ENCODE results near the gene FCRLA. TPM values are rescaled to one million over a fixed set of nuclear protein-coding genes. Genes with fewer than 3 reads are reported as not detected.
"Not testable (repeated sequence)": the region's sequence is repeated elsewhere in the genome, so short reads cannot be mapped to it uniquely, and the experiment has no call there.

Gene FCRLA, protein sequence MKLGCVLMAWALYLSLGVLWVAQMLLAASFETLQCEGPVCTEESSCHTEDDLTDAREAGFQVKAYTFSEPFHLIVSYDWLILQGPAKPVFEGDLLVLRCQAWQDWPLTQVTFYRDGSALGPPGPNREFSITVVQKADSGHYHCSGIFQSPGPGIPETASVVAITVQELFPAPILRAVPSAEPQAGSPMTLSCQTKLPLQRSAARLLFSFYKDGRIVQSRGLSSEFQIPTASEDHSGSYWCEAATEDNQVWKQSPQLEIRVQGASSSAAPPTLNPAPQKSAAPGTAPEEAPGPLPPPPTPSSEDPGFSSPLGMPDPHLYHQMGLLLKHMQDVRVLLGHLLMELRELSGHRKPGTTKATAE
- total RNA-seq: 0.30 TPM

GRCh38 chr1:161706482-161707347, at the start of gene FCRLA:
Gene FCRLA (plus strand): TSS chr1:161707229. CDS start chr1:161707265, 36 bp downstream.
- DNase-seq: no peak

- not testable (repeated sequence) for DNase-seq
These were observed 48.5 kb upstream of the FCRLA start for GRCh38 chr1:161658524-161658923.

DNA sequence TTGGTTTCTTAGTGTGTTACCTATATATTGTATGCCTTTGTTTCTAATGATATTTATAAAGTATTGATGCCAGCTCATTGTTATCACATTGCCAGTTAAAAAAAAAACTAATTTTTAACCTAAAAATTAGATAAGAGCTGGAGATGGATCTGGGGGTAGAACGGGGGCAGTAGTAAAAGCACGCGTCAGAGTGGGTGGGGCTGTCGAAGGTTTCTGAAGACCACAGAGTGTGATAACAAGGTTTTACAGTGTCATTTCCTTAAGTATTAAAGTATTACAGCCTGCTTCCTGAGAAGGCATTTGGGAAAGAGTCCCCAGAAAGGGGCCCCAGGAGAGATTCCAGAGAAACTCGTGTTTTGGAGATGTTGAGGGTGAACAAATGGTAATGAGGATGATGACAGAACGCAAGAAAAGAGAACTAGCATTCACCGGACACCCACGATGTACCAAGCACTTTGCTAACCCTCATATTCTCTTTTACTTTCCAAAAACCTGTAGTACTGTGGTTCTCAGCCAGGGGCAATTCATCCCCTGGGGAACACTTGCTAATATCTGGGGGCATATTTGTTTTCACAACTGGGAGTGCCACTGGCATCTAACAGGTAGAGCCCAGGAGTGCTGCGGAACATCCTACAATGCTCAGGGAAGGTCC, 45.2 kb upstream of the FCRLA start:
- not testable (repeated sequence) for DNase-seq

GRCh38 chr1:161662684-161663339, 44.2 kb upstream of the FCRLA start, which contains the start of gene FCGR2B:
Gene FCGR2B (plus strand): TSS chr1:161663143. CDS start chr1:161663242, 99 bp downstream.
- not testable (repeated sequence) for DNase-seq

DNA sequence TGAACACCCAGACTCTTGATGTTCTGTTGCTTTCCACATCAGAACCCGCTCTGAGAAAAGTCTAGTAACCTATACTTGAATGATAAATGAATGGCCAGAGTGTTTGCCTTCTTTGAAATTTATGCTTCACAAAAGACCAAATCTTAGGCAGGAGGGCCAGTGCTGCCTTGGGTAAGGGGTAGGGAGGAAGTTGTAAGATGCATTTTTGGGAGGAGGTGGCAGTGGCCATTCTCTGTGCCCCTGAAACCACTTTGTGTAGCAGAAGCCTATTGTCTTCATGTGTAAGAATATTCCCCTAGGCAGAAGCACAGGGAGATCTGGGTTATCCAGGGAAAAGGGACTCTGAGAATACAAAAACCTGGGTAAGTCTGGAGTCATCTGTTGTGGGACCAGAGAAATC, 43.5 kb upstream of the FCRLA start:
- not testable (repeated sequence) for DNase-seq

GRCh38 chr1:161664689-161665088, 42.3 kb upstream of the FCRLA start:
- not testable (repeated sequence) for DNase-seq

GRCh38 chr1:161671045-161672020, 35.7 kb upstream of the FCRLA start:
- not testable (repeated sequence) for DNase-seq

- not testable (repeated sequence) for DNase-seq
These were observed 33.6 kb upstream of the FCRLA start for GRCh38 chr1:161673437-161673836.

GRCh38 chr1:161674447-161674846, 32.6 kb upstream of the FCRLA start:
- DNase-seq: not testable (repeated sequence)

DNA sequence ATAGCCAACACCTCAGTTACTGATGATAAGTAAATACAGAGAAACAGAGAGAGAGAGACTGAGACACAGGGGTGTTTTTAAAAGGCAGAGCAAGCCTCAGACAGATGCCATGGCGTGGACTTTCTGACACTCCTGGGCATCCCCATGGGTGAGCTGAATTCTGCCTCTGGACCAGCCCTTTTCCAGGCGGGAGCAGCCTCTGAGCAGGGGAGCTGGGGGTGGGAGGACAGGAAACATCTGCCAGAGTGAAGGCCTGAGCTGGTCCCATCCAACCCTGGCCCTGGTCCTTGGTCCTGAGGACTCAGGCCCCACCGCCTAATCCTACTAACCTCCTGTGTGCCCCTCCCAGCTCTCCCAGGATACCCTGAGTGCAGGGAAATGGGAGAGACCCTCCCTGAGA, 32.1 kb upstream of the FCRLA start:
- not testable (repeated sequence) for DNase-seq

DNA sequence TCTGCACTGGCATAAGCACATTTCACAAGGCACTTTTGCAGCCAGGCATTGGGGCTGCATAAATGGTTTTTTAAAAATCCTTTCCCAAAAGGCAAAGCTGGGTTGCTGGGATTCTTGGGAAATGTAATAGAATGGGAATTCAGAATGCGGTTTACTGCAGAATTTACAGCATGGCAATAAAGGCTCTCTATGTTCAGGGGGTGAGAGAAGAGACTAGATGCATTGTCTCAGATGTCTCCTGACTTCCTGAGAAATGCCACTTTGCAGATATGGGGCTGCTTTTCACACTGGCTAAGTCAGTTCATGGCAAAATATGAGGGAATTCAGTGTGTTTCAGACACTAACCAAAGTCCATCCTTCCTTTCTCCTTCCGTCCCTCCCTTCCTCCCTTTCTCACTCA, 30.6 kb upstream of the FCRLA start:
- no peak for DNase-seq

GRCh38 chr1:161676958-161677689, 29.9 kb upstream of the FCRLA start:
- no peak for DNase-seq

DNA sequence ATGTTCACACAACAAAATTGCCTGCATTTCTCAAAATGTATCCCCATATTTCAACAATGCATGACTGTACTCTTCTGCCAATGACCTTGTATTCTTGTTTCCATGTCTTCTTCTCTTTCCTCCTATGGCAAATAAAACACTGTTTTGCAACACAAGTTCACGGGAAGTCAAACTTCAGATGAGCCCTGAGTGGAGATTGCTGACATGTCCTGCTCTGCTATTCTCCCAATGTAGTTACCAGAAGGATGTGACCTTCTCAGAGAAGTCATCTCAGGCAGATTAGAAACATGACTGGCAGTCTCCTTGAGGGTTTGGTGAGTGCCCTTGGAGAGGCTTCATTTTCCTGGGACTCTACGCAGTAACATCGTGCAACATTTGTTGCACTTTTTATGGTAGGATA, 28.5 kb upstream of the FCRLA start:
- DNase-seq: no peak

- DNase-seq: no peak
These were observed 25.1 kb upstream of the FCRLA start for GRCh38 chr1:161681879-161682278.

GRCh38 chr1:161688946-161689345, 18.1 kb upstream of the FCRLA start:
- DNase-seq: no peak

- no peak for DNase-seq
These were observed 15.2 kb upstream of the FCRLA start for GRCh38 chr1:161691846-161692245.

GRCh38 chr1:161693020-161693712, 13.9 kb upstream of the FCRLA start:
- not testable (repeated sequence) for DNase-seq

- not testable (repeated sequence) for DNase-seq
These were observed 8.7 kb upstream of the FCRLA start for GRCh38 chr1:161698302-161698701.

GRCh38 chr1:161702250-161702649, 4.8 kb upstream of the FCRLA start:
- no peak for DNase-seq

Measured in skin of body (tissue), 2 donors.